ENCODE results near the gene DDAH1. TPM values are rescaled to one million over a fixed set of nuclear protein-coding genes. Genes with fewer than 3 reads are reported as not detected.
A peak's percentile ranks its signal among the peaks of the same experiment; 100 is the strongest.
"Not testable (repeated sequence)": the region's sequence is repeated elsewhere in the genome, so short reads cannot be mapped to it uniquely, and the experiment has no call there.

The DDAH1 gene
- total and polyA plus RNA-seq, 12 donors: 2.4 to 84.5 (median 58.4) TPM

DNA sequence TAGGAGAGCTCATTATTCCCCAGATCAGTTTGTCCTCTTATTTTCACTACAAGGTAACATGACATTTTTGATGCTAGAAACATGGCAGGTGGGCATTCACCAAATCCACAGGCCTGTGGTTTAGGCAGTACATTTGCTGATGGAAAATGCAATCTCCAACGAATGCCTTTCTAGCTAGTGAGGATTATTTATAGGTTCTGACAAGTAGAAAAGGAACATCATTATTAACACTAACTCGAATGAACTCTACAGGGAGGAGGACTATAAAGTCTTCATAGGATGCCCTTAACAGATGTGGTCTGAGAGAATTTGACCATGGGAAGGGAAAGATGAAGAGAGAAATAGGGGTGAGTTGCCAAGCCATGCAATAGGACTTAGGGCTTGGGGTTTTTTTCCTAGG lies 117.1 kb downstream of the DDAH1 start:
- TF ChIP-seq POLR2A (IDR thresholded peaks at IDR 0.05): no peak
- TF ChIP-seq, protein P1, sequence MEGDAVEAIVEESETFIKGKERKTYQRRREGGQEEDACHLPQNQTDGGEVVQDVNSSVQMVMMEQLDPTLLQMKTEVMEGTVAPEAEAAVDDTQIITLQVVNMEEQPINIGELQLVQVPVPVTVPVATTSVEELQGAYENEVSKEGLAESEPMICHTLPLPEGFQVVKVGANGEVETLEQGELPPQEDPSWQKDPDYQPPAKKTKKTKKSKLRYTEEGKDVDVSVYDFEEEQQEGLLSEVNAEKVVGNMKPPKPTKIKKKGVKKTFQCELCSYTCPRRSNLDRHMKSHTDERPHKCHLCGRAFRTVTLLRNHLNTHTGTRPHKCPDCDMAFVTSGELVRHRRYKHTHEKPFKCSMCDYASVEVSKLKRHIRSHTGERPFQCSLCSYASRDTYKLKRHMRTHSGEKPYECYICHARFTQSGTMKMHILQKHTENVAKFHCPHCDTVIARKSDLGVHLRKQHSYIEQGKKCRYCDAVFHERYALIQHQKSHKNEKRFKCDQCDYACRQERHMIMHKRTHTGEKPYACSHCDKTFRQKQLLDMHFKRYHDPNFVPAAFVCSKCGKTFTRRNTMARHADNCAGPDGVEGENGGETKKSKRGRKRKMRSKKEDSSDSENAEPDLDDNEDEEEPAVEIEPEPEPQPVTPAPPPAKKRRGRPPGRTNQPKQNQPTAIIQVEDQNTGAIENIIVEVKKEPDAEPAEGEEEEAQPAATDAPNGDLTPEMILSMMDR (IDR thresholded peaks at IDR 0.05): no peak
- Histone ChIP-seq H3K9me3 (replicated peaks in 1 of 3) (no peaks in the 10 kb centered on the region), H3K27me3 (no peaks in the 10 kb centered on the region), H3K4me3 (no peak overlapping the region), H3K36me3 (replicated peaks in 1 of 2) (no peaks in the 10 kb centered on the region), H3K27ac (no peak overlapping the region), H3K4me1 (replicated peaks in 1 of 2) (peaks cover 0 to 13% of the 10 kb centered on the region in 2 donors)
- WGBS, 4 donors: 69 to 87% (median 76%) methylated on average over 2 of the region's 2 CpGs
- no peak for DNase-seq
- intact Hi-C loops (cut with DNase I): no loop called here

DNA sequence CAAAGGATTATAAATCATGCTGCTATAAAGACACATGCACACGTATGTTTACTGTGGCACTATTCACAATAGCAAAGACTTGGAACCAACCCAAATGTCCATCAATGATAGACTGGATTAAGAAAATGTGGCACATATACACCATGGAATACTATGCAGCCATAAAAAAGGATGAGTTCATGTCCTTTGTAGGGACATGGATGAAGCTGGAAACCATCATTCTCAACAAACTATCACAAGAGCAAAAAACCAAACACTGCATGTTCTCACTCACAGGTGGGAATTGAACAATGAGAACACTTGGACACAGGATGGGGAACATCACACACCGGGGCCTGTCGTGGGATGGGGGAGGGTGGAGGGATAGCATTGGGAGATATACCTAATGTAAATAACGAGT lies 117.7 kb downstream of the DDAH1 start:
- peaks cover 0 to 17% of the 10 kb centered on the region in 2 donors for H3K4me1 ChIP-seq (replicated peaks in 1 of 2)
- H3K27me3 ChIP-seq; H3K36me3 ChIP-seq (replicated peaks in 1 of 2); H3K9me3 ChIP-seq (replicated peaks in 1 of 3); intact Hi-C loops (cut with DNase I); H3K4me3 ChIP-seq; H3K27ac ChIP-seq; DNase-seq: not testable (repeated sequence)
- 90 to 95% (median 94%) methylated on average over 3 to 4 of the region's 4 CpGs for WGBS, 4 donors

DNA sequence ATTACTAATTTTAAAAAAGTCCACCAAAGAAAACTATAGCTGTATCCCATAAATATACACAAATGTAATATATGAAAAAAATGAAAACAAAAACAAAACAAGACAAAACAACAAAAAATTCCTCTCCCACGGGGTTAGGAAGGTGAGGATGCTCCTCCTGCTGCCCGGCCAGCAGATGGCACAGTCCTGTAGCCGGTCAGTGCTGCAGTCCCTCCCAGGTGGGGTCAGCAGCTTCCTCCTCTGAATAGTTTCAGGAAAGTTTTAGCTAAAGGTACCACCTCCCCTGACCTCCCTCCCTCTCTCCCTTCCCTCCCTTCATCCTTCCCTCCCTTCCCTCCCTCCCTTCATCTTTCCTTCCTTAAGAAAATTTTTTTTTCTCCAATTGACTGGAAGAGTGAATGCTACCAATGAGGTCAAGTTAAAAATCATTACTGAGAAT lies 120.7 kb downstream of the DDAH1 start:
- Histone ChIP-seq H3K27me3 (no peaks in the 10 kb centered on the region), H3K4me3 (no peak overlapping the region), H3K4me1 (replicated peaks in 1 of 2) (peaks cover 0 to 17% of the 10 kb centered on the region in 2 donors), H3K9me3 (replicated peaks in 1 of 3) (no peaks in the 10 kb centered on the region), H3K36me3 (replicated peaks in 1 of 2) (no peaks in the 10 kb centered on the region), H3K27ac (no peak overlapping the region)
- peak in 6 of 7 donors; percentile 40 to 65 (median 50) for DNase-seq
- no peak for TF ChIP-seq POLR2A (IDR thresholded peaks at IDR 0.05)
- TF ChIP-seq, protein P1 (IDR thresholded peaks at IDR 0.05): peak; percentile 32 to 68 (median 58)
- intact Hi-C loops (cut with DNase I): no loop called here
- WGBS, 4 donors: 25 to 33% (median 28%) methylated on average over 3 of the region's 3 CpGs

DNA sequence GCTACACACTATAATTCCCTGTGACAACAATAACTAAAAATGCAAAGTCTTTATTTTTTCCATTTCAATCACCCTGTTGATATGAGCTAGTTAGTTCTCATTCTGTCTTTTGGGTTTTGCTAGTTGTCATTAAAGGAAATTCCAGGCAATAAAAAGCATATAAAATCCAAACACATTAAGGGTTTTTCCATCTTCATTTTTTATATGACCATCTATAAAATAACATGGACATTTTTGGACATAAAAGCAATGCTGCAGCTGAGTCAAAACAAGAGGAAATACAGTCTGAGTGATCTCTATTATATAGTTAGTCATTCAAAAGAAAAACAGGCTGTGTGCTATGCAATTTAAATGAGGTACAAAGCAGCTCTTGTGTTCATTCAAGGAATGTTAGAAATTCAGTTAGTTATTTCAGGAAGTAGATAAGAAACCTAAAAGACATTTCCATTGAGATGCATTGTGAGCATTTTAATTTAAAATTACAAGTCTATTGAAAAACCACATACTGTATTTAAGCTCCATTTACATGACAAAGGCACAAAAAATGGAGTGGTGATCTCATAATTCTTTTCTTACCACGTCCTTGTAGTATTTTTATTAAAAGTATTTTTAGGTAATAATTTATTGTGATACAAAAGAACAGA lies 121.2 kb downstream of the DDAH1 start:
- 2 to 17% (median 15%) methylated on average over 1 of the region's 1 CpG for WGBS, 4 donors
- no peak overlapping the region for H3K4me3 ChIP-seq
- no peaks in the 10 kb centered on the region for H3K27me3 ChIP-seq
- no peak for DNase-seq
- peaks cover 0 to 17% of the 10 kb centered on the region in 2 donors for H3K4me1 ChIP-seq (replicated peaks in 1 of 2)
- peak overlapping the region in 4 of 5 donors; percentile 17 to 59 (median 34) for H3K27ac ChIP-seq
- no peaks in the 10 kb centered on the region for H3K9me3 ChIP-seq (replicated peaks in 1 of 3)
- intact Hi-C loops (cut with DNase I): no loop called here
- no peaks in the 10 kb centered on the region for H3K36me3 ChIP-seq (replicated peaks in 1 of 2)
- no peak for TF ChIP-seq POLR2A (IDR thresholded peaks at IDR 0.05)
- TF ChIP-seq, protein P1 (IDR thresholded peaks at IDR 0.05): no peak

DNA sequence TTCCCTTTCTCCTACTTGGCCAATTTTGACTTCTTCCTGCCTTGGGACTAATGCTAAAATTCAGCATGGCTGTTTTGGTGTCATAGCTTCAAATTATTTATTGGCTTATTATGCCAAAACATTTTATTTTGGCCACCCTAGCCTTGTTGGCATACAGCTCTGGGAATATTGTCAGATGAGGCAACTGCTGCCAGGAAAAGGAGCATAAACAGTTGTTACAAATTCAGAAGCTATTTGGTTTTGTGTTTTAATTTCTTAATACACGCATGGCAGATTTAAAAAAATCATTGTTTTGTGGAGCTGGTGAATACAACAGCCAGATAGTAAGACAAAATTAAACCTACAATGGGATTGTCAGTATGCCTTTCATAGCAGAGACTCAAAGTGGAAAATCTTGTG lies 121.7 kb downstream of the DDAH1 start:
- peak in 4 of 7 donors; percentile 25 to 59 (median 38) for DNase-seq
- Histone ChIP-seq H3K4me1 (replicated peaks in 1 of 2) (peaks cover 0 to 17% of the 10 kb centered on the region in 2 donors), H3K27ac (peak overlapping the region in 4 of 5 donors; percentile 17 to 59 (median 34)), H3K4me3 (no peak overlapping the region), H3K9me3 (replicated peaks in 1 of 3) (no peaks in the 10 kb centered on the region), H3K27me3 (no peaks in the 10 kb centered on the region), H3K36me3 (replicated peaks in 1 of 2) (no peaks in the 10 kb centered on the region)
- intact Hi-C loops (cut with DNase I): no loop called here
- WGBS, 4 donors: 38 to 82% (median 68%) methylated on average over 1 of the region's 1 CpG
- TF ChIP-seq, protein P1 (IDR thresholded peaks at IDR 0.05): no peak
- TF ChIP-seq POLR2A (IDR thresholded peaks at IDR 0.05): no peak
